Body of pancreas (tissue), 4 donors: ENCODE measurements around the gene IGSF9. TPM values are rescaled to one million over a fixed set of nuclear protein-coding genes. Genes with fewer than 3 reads are reported as not detected.

ENCODE experiments used
- ATAC-seq: fragments of 150-250 bp; one replicate; pipeline ENCODE4 v1.9.1; 2016
- DNase-seq, 4 donors: peaks; one replicate each; pipeline ENCODE4 v3.0.0-alpha.2; 2019
- H3K27ac ChIP-seq, 4 donors: fragments of 200-600 bp; sonication (generic); 1 replicate in 3 of 4; 2 replicates in 1 of 4; pipeline versions ENCODE4 v1.5.1 to v1.6.1; 2016 to 2019; ENCODE audit warnings: mild to moderate bottlenecking in 1 of 4, mixed read lengths in 1 of 4, moderate library complexity in 1 of 4
- H3K27me3 ChIP-seq, 2 donors: fragments of 200-600 bp; sonication (generic); one replicate each; pipeline ENCODE4 v1.6.0; 2016; ENCODE audit warnings: mild to moderate bottlenecking in 1 of 2
- H3K36me3 ChIP-seq, 2 donors: fragments of 200-600 bp; sonication (generic); replicated peaks in 1 of 2; 2 replicates each; pipeline ENCODE4 v1.5.1; 2016; ENCODE audit warnings: low read depth in 2 of 2; ENCODE audit not compliant: insufficient read depth in 1 of 2
- H3K4me1 ChIP-seq: fragments of 200-600 bp; sonication (generic); one replicate; pipeline ENCODE4 v1.6.0; 2016
- H3K4me3 ChIP-seq, 2 donors: fragments of 200-600 bp; sonication (generic); 1 replicate in 1 of 2; 2 replicates in 1 of 2; pipeline ENCODE4 v1.5.1; 2016 to 2019
- H3K9me3 ChIP-seq, 3 donors: fragments of 200-600 bp; sonication (generic); 1 replicate in 2 of 3; 2 replicates in 1 of 3; pipeline ENCODE4 v1.5.1; 2016
- POLR2A ChIP-seq, 3 donors: fragments of 450-650 bp; IDR thresholded peaks; one replicate each; pipeline ENCODE4 v1.6.1; 2016; ENCODE audit warnings: antibody characterized with exemption in 3 of 3, mild to moderate bottlenecking in 2 of 3
- WGBS, 2 donors: methylation state at CpG; one replicate each; pipeline ENCODE4 v1.1.5; 2017; 5-methylcytosine and 5-hydroxymethylcytosine counted together
- intact Hi-C: fragments of 100-400 bp; cut with DNase I; formaldehyde crosslinking; loops from one replicate; pipeline ENCODE4 v1.15.1; 2023
- total RNA-seq, 2 donors: library from RNA; depleted of rRNA; stranded (reverse); fragments of >200 nt; gene quantifications; one replicate each; pipeline ENCODE4 v1.1.0, GENCODE V29; 2016
- TF ChIP-seq, protein P1 (sequence below), 7 experiments: fragments of 450-650 bp in 4 of 7; fragments of 200-600 bp in 3 of 7; sonication (generic) in 3 of 7; IDR thresholded peaks; one replicate each; pipeline ENCODE4 v1.5.1; 2016 to 2019; ENCODE audit warnings: antibody characterized with exemption in 7 of 7

IGSF9 gene
- total RNA-seq, 2 donors from 2014 or later, result 2.3 to 4.9 TPM

DNA sequence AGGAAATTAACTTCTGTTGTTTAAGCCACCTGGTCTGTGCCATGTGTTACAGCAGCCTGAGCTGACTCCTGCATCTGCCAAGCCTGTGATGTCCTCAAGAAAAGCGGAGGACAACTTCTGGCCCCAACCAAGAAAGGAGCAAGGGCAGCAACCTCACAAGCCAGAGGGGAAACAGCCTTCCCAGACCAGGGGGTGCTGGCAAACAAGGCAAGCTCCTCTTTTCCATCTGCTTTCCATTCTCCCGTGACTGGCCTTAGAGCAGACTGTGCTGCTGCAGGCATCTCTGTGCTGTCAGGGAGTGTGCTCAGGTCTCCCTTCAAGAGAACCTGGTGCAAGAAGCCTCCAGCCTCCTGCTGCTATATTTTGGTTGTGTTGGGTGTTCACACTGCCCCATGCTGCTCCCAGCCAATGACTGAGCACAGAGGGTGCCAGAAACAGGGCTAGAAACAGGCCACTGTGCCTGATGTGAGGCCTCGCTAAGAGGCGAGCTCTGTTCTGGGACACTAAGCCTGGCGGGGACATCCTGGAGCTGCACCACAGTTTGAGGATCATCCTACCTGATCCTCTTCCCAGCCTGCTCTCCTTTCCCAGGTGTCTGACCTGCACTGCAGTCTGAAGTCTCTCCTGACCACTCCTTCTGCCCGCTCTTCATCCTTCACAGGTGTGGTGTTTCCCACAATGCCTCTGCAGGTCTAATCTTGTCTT lies 36.1 kb upstream of the IGSF9 start:
- intact Hi-C loops, result no loop called here
- H3K9me3 ChIP-seq, result no peaks in the 10 kb centered on the region
- no peak for ATAC-seq
- H3K36me3 ChIP-seq, result no peaks in the 10 kb centered on the region
- no peaks in the 10 kb centered on the region for H3K27me3 ChIP-seq
- TF ChIP-seq, protein P1, sequence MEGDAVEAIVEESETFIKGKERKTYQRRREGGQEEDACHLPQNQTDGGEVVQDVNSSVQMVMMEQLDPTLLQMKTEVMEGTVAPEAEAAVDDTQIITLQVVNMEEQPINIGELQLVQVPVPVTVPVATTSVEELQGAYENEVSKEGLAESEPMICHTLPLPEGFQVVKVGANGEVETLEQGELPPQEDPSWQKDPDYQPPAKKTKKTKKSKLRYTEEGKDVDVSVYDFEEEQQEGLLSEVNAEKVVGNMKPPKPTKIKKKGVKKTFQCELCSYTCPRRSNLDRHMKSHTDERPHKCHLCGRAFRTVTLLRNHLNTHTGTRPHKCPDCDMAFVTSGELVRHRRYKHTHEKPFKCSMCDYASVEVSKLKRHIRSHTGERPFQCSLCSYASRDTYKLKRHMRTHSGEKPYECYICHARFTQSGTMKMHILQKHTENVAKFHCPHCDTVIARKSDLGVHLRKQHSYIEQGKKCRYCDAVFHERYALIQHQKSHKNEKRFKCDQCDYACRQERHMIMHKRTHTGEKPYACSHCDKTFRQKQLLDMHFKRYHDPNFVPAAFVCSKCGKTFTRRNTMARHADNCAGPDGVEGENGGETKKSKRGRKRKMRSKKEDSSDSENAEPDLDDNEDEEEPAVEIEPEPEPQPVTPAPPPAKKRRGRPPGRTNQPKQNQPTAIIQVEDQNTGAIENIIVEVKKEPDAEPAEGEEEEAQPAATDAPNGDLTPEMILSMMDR (IDR thresholded peaks at IDR 0.05), result no peak
- TF ChIP-seq POLR2A (IDR thresholded peaks at IDR 0.05), result no peak
- H3K27ac ChIP-seq, result no peak overlapping the region
- no peak for DNase-seq
- H3K4me3 ChIP-seq, result no peak overlapping the region
- H3K4me1 ChIP-seq, result no peaks in the 10 kb centered on the region
- 92 to 96% methylated on average over 4 to 6 of the region's 6 CpGs for WGBS, 2 donors

DNA sequence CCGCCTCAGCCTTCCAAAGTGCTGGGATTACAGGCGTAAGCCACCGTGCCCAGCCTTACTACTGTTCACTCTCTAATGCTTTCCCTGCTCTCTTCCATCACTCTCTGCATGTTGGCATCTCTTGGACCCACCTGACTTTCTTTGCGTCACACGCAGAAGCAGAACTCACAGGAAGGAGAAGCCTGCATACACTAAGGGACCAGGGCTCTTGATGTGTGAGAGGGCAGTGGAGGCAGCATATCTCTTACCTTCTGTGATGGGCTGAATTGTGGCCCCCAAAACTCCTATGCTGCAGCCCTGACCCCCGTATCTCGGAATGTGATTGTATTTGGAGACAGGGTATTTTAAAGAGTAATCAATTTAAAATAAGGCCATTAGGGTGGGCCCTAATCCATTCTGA lies 35.4 kb upstream of the IGSF9 start:
- TF ChIP-seq, protein P1 (IDR thresholded peaks at IDR 0.05), result no peak
- no peak for TF ChIP-seq POLR2A (IDR thresholded peaks at IDR 0.05)
- DNase-seq (no peak), ATAC-seq (no peak)
- no peak overlapping the region for H3K27ac ChIP-seq
- H3K9me3 ChIP-seq, result no peaks in the 10 kb centered on the region
- 87 to 90% methylated on average over 7 of the region's 7 CpGs for WGBS, 2 donors
- intact Hi-C loops, result no loop called here
- no peaks in the 10 kb centered on the region for H3K36me3 ChIP-seq
- no peaks in the 10 kb centered on the region for H3K4me1 ChIP-seq
- H3K27me3 ChIP-seq, result no peaks in the 10 kb centered on the region
- no peak overlapping the region for H3K4me3 ChIP-seq

DNA sequence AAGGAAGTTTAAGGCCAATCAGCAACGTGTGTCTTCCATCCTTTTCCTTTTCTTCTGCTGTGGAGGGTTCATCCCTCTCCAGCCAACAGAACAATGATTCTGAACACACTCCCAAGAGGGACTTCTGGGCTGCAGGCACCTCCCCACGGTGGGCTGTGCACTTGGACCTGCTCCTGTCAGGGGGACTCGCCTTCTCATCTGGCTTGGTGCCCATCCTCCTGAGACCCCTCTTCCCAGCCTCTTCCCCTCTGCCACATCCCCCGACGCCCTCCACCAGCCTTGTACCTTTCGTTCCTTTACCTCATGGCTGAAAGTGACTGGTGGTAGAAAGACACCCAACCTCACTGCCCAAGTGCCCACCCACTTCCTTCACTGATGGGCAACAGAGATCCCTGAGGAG lies 34.7 kb upstream of the IGSF9 start:
- DNase-seq (no peak), ATAC-seq (no peak)
- Histone ChIP-seq H3K4me1 (no peaks in the 10 kb centered on the region), H3K4me3 (no peak overlapping the region), H3K27ac (no peak overlapping the region), H3K9me3 (no peaks in the 10 kb centered on the region), H3K36me3 (no peaks in the 10 kb centered on the region), H3K27me3 (no peaks in the 10 kb centered on the region)
- WGBS, 2 donors, result 55 to 63% methylated on average over 6 of the region's 6 CpGs
- intact Hi-C loops, result no loop called here
- TF ChIP-seq, protein P1 (IDR thresholded peaks at IDR 0.05), result no peak
- no peak for TF ChIP-seq POLR2A (IDR thresholded peaks at IDR 0.05)

DNA sequence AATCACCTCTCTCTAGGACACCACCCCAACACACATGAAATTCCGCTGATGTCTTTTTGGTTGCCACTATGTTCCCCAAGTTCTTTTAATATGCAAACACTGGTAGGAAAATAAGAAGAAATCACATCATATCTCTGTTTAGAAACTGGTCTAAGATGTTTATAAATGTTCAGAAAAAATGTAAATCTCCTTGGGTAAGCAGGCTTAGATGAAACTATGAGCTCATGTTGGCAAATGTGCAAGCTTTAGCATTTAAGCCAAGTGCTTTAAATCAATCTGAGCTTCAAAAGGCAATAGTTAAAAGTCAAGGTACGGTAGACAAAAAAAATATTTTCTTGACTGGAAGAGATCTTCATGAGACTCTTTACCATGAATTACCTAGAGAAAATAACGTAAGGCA lies 33.8 kb upstream of the IGSF9 start:
- no peak overlapping the region for H3K27ac ChIP-seq

DNA sequence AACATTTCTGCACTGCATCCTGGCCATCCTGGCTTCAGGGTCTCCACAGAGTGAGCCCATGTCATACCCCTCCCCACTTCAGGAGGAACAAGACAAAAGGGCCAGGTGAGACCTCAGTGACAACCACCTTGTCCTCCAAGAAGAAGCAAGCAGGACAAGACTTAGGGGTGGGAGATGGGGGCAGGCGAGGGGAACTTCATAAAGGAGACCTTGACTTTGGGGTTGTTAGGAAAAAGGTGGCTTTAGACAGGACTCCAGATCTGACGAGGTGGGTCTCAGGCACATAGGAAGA lies 32.6 kb upstream of the IGSF9 start:
- intact Hi-C loops, result no loop called here
- no peak overlapping the region for H3K27ac ChIP-seq
- H3K27me3 ChIP-seq, result no peaks in the 10 kb centered on the region
- H3K4me3 ChIP-seq, result no peak overlapping the region
- DNase-seq, result no peak
- ATAC-seq, result no peak
- no peaks in the 10 kb centered on the region for H3K4me1 ChIP-seq
- H3K9me3 ChIP-seq, result no peaks in the 10 kb centered on the region
- TF ChIP-seq, protein P1 (IDR thresholded peaks at IDR 0.05), result no peak
- TF ChIP-seq POLR2A (IDR thresholded peaks at IDR 0.05), result no peak
- 63 to 75% methylated on average over 2 of the region's 2 CpGs for WGBS, 2 donors
- H3K36me3 ChIP-seq, result no peaks in the 10 kb centered on the region

More for the DNA sequence above, 33.8 kb upstream of the IGSF9 start:
- Histone ChIP-seq H3K27me3 (no peaks in the 10 kb centered on the region), H3K36me3 (no peaks in the 10 kb centered on the region), H3K4me1 (no peaks in the 10 kb centered on the region), H3K4me3 (no peak overlapping the region), H3K9me3 (no peaks in the 10 kb centered on the region)
- TF ChIP-seq POLR2A (IDR thresholded peaks at IDR 0.05), result no peak
- TF ChIP-seq, protein P1 (IDR thresholded peaks at IDR 0.05), result no peak
- ATAC-seq (no peak), DNase-seq (no peak)
- WGBS, 2 donors, result 61 to 63% methylated on average over 3 of the region's 3 CpGs
- intact Hi-C loops, result no loop called here
